GM18951 (cell line): ENCODE data around the gene TMEM244.

Source experiments
- POLR2A ChIP-seq: IDR thresholded peaks from 4 replicates; pipeline ENCODE4 v1.6.1; 2011; ENCODE audit warnings: mild to moderate bottlenecking; ENCODE audit not compliant: insufficient read length, insufficient read depth; ENCODE audit errors: extremely low read depth
- in situ Hi-C: fragments of 300-500 bp; cut with MboI; formaldehyde crosslinking; loops from one replicate; pipeline ENCODE4 v1.12.0; 2022; ENCODE audit warnings: low sequenced_read_pairs, mixed read lengths, inconsistent platforms; ENCODE audit not compliant: unreplicated experiment

TMEM244 gene, protein sequence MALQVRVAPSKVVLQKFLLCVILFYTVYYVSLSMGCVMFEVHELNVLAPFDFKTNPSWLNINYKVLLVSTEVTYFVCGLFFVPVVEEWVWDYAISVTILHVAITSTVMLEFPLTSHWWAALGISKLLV

DNA sequence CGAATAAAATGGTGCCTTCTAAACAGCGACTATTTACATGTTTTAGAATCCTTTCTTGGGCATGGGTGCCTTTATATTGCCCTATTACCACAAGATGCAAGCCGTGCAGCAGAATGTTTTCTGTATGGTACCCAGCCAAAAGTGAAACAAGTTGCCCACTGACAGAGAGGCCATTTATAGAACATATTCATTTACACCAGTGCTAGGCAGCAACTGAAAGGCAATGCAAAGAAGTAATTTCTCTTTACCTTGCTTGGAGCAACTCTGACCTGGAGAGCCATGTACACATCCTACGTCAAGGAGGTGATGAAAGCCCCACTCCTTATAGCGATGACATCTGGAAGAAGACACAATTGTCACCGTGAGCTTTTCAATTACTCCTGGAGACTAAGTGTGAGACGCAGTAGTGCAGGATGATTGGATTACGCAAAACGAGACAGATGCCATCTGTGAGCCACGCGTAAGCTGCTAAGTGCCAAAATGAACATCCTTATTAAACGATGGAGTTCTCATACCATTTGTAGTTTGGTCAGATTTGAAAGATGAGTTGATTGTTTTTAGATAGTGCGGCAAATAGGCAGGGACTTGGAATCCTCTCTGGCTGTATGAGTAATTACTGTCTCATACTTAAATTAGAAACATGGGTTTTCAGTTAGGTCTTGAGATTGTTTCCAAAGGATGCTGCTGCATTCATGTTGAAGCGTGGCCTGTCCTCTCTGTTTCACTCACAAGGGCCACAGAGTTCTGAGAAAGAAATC, at the start of gene TMEM244:
TMEM244 (minus strand) TSS at position 408 of the 758 bp plus-strand sequence; CDS start at position 281, 127 bp downstream.
- in situ Hi-C loops, result no loop called here
- no peak for TF ChIP-seq POLR2A

DNA sequence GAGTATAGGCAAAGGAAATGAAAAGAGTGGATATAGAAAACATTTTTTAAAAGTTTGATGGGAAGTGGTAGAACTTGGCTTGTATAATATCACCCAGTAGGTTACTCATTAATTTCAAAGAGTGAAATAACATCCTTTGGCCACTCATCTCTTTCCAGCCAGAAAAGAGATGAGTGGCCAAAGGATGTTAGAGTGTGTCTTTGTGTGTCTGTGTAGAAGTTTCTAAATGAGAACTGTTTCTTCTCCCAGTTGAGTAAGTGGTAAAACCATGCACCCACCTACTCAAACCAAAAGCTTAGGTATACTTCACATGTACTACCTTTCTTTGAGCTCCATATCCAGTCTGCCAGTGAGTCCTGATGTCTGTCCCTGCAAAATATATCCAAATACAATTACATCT, 47.7 kb upstream of the TMEM244 start:
- in situ Hi-C loops, result no loop called here
- TF ChIP-seq POLR2A, result no peak

DNA sequence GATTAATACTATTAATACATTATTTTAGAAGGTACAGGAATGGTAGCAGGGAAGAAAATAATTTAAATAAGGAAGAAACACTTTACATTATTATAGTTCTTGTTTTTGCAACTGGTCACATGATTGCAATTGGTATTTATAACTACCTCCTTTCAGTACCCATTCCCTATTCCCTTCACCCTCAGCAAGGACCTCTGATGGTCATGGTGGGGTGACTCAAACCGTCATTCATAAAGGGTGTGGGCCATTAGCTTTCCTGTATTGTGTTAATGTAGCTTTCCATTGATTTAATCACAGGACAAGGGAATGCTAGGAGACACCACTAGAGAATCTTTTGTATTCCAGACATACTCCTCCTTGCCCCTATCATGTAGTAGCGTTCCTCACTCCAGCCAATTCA, 47.2 kb upstream of the TMEM244 start:
- TF ChIP-seq POLR2A, result no peak
- in situ Hi-C loops, result no loop called here

DNA sequence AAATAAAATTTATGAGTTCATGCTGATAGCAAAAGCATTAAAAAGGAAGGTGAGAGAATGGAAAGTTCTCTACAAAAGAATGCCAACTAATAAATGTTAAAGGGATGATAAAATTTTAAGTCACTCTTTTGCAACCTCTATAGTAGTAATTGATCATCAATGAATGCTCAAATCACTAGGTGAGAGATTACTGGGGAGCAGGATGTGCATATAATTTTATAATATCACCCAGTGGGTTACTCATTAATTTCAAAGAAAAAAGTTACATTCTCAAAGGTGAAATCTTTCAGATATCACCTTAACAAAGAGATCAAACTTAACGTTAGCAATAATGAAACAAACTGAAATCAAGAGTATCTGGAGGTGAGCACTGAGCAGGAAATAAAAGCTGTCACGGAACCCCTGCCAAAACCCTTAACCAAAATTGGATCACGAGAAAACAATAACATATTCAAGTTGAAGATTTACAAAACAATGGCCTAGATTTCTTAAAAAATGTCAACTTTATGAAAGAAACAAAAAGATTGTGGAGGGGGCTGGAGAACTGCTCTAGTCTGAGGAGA, 45.5 kb upstream of the TMEM244 start:
- no peak for TF ChIP-seq POLR2A
- in situ Hi-C loops, result no loop called here

DNA sequence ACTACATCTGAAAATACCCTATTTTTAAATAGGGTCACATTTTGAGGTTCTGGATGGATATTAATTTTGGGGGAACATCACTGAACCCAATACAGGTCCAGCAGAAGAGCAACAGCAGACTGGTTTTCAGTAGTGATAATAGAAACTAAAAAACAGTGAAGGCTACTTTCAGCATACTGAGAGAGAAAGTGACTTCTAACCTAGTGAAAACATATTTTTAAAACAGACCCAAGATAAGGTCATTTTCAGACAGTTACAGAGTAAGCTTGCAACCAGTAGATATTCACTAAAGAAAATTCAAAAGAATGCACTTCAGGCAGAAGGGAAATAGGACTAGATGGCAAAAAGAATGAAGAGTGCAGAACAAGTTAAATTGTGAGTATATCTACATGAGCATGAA, 42.0 kb upstream of the TMEM244 start:
- in situ Hi-C loops, result no loop called here

DNA sequence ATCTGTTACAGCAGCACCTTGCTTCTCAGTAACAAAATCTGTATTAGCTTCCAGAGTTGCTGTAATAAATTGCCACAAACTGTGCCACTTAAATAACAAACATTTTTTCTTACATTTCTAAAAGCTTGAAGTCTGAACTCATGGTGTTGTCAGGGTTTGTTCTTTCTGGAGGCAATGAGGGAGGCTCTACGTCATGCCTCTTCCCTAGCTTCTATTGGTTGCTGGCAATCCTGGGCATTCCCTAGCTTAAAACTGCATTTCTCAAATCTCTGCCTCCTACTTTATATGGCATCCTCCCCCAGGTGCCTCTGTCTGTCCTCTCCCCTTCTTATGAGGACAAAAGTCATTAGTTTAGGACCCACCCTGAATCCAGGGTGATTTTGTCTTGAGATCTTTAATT, 41.6 kb upstream of the TMEM244 start:
- in situ Hi-C loops, result no loop called here
- no peak for TF ChIP-seq POLR2A

More for the DNA sequence above, 42.0 kb upstream of the TMEM244 start:
- no peak for TF ChIP-seq POLR2A

DNA sequence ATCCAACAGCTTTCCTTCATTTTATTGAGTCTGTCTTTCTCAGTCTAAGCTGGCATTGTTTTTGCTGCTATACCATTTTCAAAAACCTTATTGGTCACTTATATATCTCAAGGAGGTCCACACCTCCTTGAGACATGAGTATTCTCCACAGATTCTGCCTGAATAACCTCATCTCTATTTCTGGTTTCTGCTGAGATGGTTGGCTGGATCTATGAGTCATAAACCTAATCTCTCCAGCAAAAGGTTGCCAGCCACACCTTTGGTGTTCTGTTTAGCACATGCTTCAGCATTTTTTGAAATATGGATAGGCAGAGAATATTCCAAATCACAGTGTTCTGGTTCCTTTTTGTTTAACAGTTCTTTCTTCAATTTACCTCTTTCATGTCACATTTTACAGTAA, 40.8 kb upstream of the TMEM244 start:
- no peak for TF ChIP-seq POLR2A
- in situ Hi-C loops, result no loop called here

DNA sequence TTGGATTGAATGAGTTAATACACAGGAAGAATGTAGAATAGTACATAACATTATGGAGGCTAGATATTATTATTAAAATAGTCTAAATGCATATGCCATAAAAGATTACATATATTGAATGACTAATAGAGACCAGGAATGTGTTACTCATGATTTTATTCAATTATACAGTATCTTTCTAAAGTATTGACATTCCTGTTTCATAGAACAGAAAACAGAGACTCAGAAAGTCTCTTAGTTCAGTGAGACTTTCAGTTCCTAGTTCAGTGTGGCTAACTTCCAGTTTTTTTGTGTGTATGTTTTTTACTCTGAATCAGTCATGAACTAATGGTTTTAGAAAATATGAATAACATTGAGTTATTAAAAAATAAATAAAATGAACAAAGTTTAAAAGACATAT, 34.6 kb upstream of the TMEM244 start:
- TF ChIP-seq POLR2A, result no peak
- in situ Hi-C loops, result no loop called here

DNA sequence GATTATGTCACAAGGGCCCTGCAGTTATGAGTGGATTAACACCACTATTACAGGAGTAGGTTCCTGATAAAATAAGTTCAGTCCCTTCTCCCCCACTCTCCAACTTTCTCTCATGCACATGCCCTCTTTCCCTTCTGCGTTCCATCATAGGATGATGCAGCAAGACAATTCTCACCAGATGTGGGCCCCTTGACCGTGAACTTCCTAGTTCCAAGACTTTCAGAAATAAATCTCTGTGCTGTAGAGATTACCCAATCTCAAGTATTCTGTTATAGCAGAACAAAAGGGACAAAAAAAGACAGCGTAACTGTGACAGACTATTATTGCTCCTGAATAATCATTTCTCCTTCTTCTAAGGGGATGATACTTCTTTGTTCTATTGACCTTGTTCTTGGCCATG, 33.8 kb upstream of the TMEM244 start:
- in situ Hi-C loops, result no loop called here
- TF ChIP-seq POLR2A, result no peak

DNA sequence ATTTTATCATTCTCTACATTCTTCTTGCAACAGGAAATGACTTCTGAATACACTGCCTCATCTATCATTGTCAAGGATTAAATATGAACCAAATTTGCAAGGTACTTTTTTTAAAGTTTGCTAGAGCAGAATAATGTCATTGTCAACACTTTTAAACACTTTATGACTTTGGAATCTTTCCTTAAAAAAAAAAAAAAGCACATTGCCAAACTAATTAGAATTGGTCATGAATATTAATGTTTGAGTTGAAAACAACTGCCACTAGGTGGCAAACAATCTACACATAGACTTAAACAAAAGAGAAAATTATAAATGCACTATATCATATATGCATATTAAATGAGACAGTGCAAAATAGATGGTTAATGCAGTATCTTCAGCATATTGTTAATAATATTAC, 32.5 kb upstream of the TMEM244 start:
- in situ Hi-C loops, result no loop called here
- no peak for TF ChIP-seq POLR2A

DNA sequence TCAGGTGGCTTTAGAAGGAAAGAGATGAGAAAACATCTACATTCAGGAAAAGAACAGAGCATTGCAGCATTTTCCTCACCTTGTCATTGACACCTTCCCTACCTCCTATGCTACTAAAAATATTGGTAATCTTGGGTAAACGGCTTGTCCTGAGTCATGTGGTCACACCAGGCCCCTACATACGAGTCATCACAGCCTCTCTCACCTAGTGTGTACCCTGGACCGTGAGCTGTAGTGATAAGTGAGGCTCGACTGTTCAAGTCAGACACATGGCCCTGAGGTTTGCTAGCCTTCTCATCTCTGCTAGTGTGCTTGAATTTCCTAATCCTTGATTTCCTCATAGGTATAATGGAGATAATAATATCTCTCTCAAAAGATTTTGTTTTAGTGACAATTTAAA, 29.6 kb upstream of the TMEM244 start:
- in situ Hi-C loops, result no loop called here
- TF ChIP-seq POLR2A, result no peak

DNA sequence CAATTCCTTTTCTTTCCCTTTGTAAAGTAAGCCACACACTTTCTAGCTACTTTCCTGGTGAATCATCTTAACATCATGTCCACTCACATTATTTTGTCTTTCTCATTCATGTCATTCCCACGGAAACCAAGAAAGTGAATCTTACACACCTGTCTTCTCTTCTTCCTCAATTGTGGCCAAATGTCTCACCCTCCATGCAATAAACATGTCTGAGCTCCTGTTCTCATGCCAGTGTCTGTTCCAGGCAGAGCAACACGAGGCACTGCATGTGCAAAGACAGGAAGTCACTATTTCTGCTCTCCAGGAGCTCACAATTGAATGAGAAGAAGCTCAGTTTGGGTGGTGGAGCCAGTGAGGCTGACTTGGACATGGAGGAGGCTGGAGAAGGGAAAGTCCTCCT, 29.0 kb upstream of the TMEM244 start:
- no peak for TF ChIP-seq POLR2A
- in situ Hi-C loops, result no loop called here

DNA sequence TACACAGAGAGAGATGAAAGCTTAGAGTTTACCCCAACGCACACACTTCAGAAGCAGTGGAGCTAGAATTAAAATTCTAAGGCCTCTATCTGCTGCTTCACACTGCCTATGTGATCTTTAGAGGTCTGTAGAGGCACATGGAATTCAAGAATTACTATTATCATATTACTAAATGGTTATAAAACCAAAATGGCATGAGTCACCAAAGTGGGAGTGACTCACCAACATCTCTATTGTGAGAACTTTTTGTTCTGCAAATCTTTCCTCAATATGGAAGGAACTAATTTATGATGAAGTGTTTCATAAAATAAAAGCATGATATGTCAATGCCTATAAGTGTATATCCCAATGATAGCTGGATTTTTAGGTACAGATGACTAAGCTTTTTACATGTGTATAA, 28.5 kb upstream of the TMEM244 start:
- in situ Hi-C loops, result no loop called here
- no peak for TF ChIP-seq POLR2A
